ENCODE results near the gene RHEX. TPM values are rescaled to one million over a fixed set of nuclear protein-coding genes. Genes with fewer than 3 reads are reported as not detected.

RHEX gene
- polyA plus RNA-seq, 6 donors from 2014 or later = 0.28 to 5.3 (median 0.60) TPM

GRCh38 chr1:206020393-206021007 is 32.5 kb upstream of the RHEX start:
- ATAC-seq (ENCODE audit: low read depth in 2 of 2) (no peak), DNase-seq (no peak)
- Mint-ChIP-seq H3K9me3 (no peaks in the 10 kb centered on the region), H3K27me3 (peaks cover 0 to 14% (median 11%) of the 10 kb centered on the region in 3 donors), H3K36me3 (no peaks in the 10 kb centered on the region), H3K4me1 (no peaks in the 10 kb centered on the region), H3K27ac (peak overlapping the region in 1 of 6 donors; percentile 69), H3K4me3 (no peak overlapping the region)

GRCh38 chr1:206021008-206021625 is 31.9 kb upstream of the RHEX start:
- Mint-ChIP-seq H3K4me3 (no peak overlapping the region), H3K27me3 (peaks cover 0 to 14% (median 11%) of the 10 kb centered on the region in 3 donors), H3K9me3 (no peaks in the 10 kb centered on the region), H3K4me1 (no peaks in the 10 kb centered on the region), H3K27ac (peak overlapping the region in 1 of 6 donors; percentile 51), H3K36me3 (no peaks in the 10 kb centered on the region)
- DNase-seq = no peak
- ATAC-seq (ENCODE audit: low read depth in 2 of 2) = no peak

GRCh38 chr1:206021626-206022365 is 31.2 kb upstream of the RHEX start:
- ATAC-seq (ENCODE audit: low read depth in 2 of 2) = no peak
- Mint-ChIP-seq H3K36me3 (no peaks in the 10 kb centered on the region), H3K4me3 (no peak overlapping the region), H3K4me1 (no peaks in the 10 kb centered on the region), H3K27ac (peak overlapping the region in 1 of 6 donors; percentile 51), H3K27me3 (peaks cover 0 to 14% (median 11%) of the 10 kb centered on the region in 3 donors), H3K9me3 (no peaks in the 10 kb centered on the region)
- DNase-seq = no peak

- peak overlapping the region in 1 of 6 donors; percentile 20 for H3K27ac Mint-ChIP-seq
- ATAC-seq (ENCODE audit: low read depth in 2 of 2) (no peak), DNase-seq (no peak)
- H3K27me3 Mint-ChIP-seq = peaks cover 0 to 14% (median 11%) of the 10 kb centered on the region in 3 donors
- H3K9me3 Mint-ChIP-seq = no peaks in the 10 kb centered on the region
- H3K4me3 Mint-ChIP-seq = no peak overlapping the region
- no peaks in the 10 kb centered on the region for H3K4me1 Mint-ChIP-seq
- no peaks in the 10 kb centered on the region for H3K36me3 Mint-ChIP-seq
Measured at GRCh38 chr1:206022766-206023165, 30.2 kb upstream of the RHEX start.

- ATAC-seq (ENCODE audit: low read depth in 2 of 2) (no peak), DNase-seq (no peak)
- H3K27me3 Mint-ChIP-seq = peaks cover 0 to 15% (median 11%) of the 10 kb centered on the region in 3 donors
- H3K4me3 Mint-ChIP-seq = peak within 1 kb of the TSS in 1 of 8 donors; percentile 15
- no peaks in the 10 kb centered on the region for H3K9me3 Mint-ChIP-seq
- H3K36me3 Mint-ChIP-seq = no peaks in the 10 kb centered on the region
- no peaks in the 10 kb centered on the region for H3K4me1 Mint-ChIP-seq
- peak within 1 kb of the TSS in 2 of 6 donors; percentile 20 to 47 for H3K27ac Mint-ChIP-seq
Measured at GRCh38 chr1:206023695-206024094, 29.3 kb upstream of the RHEX start, which contains the start of gene CTSE. CTSE (minus strand) TSS chr1:206023895; CDS start chr1:206023791, 104 bp downstream.

- DNase-seq = no peak
- Mint-ChIP-seq H3K4me1 (peaks cover 0 to under 1% (median 0%) of the 10 kb centered on the region in 3 donors), H3K27me3 (peaks cover 0 to 18% (median 11%) of the 10 kb centered on the region in 3 donors), H3K36me3 (no peaks in the 10 kb centered on the region), H3K27ac (no peak overlapping the region), H3K9me3 (no peaks in the 10 kb centered on the region), H3K4me3 (no peak overlapping the region)
- ATAC-seq (ENCODE audit: low read depth in 2 of 2) = no peak
Measured at GRCh38 chr1:206025283-206025820, 27.6 kb upstream of the RHEX start.

GRCh38 chr1:206029484-206029883 is 23.5 kb upstream of the RHEX start:
- Mint-ChIP-seq H3K27ac (peak overlapping the region in 2 of 6 donors; percentile 15 to 55), H3K9me3 (no peaks in the 10 kb centered on the region), H3K27me3 (peaks cover 0 to 6% (median 0%) of the 10 kb centered on the region in 3 donors), H3K4me1 (peaks cover 25 to 39% (median 32%) of the 10 kb centered on the region in 3 donors), H3K4me3 (no peak overlapping the region), H3K36me3 (no peaks in the 10 kb centered on the region)
- DNase-seq (no peak), ATAC-seq (ENCODE audit: low read depth in 2 of 2) (no peak)

- Mint-ChIP-seq H3K27me3 (peaks cover 0 to 6% (median 0%) of the 10 kb centered on the region in 3 donors), H3K4me1 (peaks cover 32 to 46% (median 39%) of the 10 kb centered on the region in 3 donors), H3K4me3 (peak overlapping the region in 1 of 8 donors; percentile 19), H3K27ac (no peak overlapping the region), H3K9me3 (no peaks in the 10 kb centered on the region), H3K36me3 (no peaks in the 10 kb centered on the region)
- ATAC-seq (ENCODE audit: low read depth in 2 of 2) (no peak), DNase-seq (no peak)
Measured at GRCh38 chr1:206030191-206030590, 22.8 kb upstream of the RHEX start.

- Mint-ChIP-seq H3K9me3 (no peaks in the 10 kb centered on the region), H3K27ac (peak overlapping the region in 1 of 6 donors; percentile 90), H3K4me3 (peak overlapping the region in 7 of 8 donors; percentile 11 to 78 (median 48)), H3K4me1 (peaks cover 36 to 52% (median 45%) of the 10 kb centered on the region in 3 donors), H3K27me3 (peaks cover 0 to 6% (median 0%) of the 10 kb centered on the region in 3 donors), H3K36me3 (no peaks in the 10 kb centered on the region)
- DNase-seq = peak; percentile 67
- peak; percentile 75 to 84 for ATAC-seq (ENCODE audit: low read depth in 2 of 2)
Measured at GRCh38 chr1:206030714-206031113, 22.3 kb upstream of the RHEX start.

GRCh38 chr1:206032380-206033140 is 20.4 kb upstream of the RHEX start:
- H3K27me3 Mint-ChIP-seq = peaks cover 0 to 6% (median 0%) of the 10 kb centered on the region in 3 donors
- H3K9me3 Mint-ChIP-seq = no peaks in the 10 kb centered on the region
- no peak for ATAC-seq (ENCODE audit: low read depth in 2 of 2)
- no peak for DNase-seq
- peak overlapping the region in 3 of 8 donors; percentile 1 to 89 (median 50) for H3K4me3 Mint-ChIP-seq
- no peaks in the 10 kb centered on the region for H3K36me3 Mint-ChIP-seq
- peak overlapping the region; percentile 13 to 98 (median 74) for H3K27ac Mint-ChIP-seq
- H3K4me1 Mint-ChIP-seq = peaks cover 51 to 70% (median 62%) of the 10 kb centered on the region in 3 donors

GRCh38 chr1:206035027-206035426 is 17.9 kb upstream of the RHEX start:
- Mint-ChIP-seq H3K4me1 (peaks cover 72 to 94% (median 87%) of the 10 kb centered on the region in 3 donors), H3K4me3 (peak overlapping the region; percentile 89 to 94 (median 92)), H3K27me3 (no peaks in the 10 kb centered on the region), H3K27ac (peak overlapping the region; percentile 81 to 98 (median 96)), H3K9me3 (no peaks in the 10 kb centered on the region), H3K36me3 (no peaks in the 10 kb centered on the region)
- DNase-seq (no peak), ATAC-seq (ENCODE audit: low read depth in 2 of 2) (peak; percentile 51 to 57)

GRCh38 chr1:206036663-206037455 is 16.1 kb upstream of the RHEX start:
- H3K36me3 Mint-ChIP-seq = no peaks in the 10 kb centered on the region
- no peaks in the 10 kb centered on the region for H3K9me3 Mint-ChIP-seq
- H3K4me1 Mint-ChIP-seq = peaks cover 77 to 98% (median 96%) of the 10 kb centered on the region in 3 donors
- ATAC-seq (ENCODE audit: low read depth in 2 of 2) (peak; percentile 44 to 55), DNase-seq (no peak)
- no peaks in the 10 kb centered on the region for H3K27me3 Mint-ChIP-seq
- H3K4me3 Mint-ChIP-seq = peak overlapping the region; percentile 48 to 94 (median 90)
- peak overlapping the region; percentile 79 to 97 (median 91) for H3K27ac Mint-ChIP-seq
